HL-60 (cell line): ENCODE results near the gene SMO.

Source experiments
- CTCF ChIP-seq: IDR thresholded peaks from one replicate; pipeline ENCODE4 v1.5.1; 2011; ENCODE audit warnings: low read length, control low read depth, inconsistent platforms; ENCODE audit not compliant: insufficient read depth
- GABPA ChIP-seq: IDR thresholded peaks from 2 replicates; pipeline ENCODE4 v1.6.1; 2012; ENCODE audit warnings: low read depth
- POLR2AphosphoS5 ChIP-seq: IDR thresholded peaks from 2 replicates; pipeline ENCODE4 v1.6.1; 2012; ENCODE audit warnings: low read depth
- REST ChIP-seq: IDR thresholded peaks from 2 replicates; pipeline ENCODE4 v1.6.1; 2012; ENCODE audit warnings: low read depth; ENCODE audit not compliant: insufficient replicate concordance

- TF ChIP-seq REST (no peak), CTCF (no peak), POLR2AphosphoS5 (no peak), GABPA (no peak)
Observed at GRCh38 chr7:129210989-129211312, 22.5 kb downstream of the SMO start.
